CD4-positive, alpha-beta T cell (primary cell): ENCODE results near the gene ARF6. TPM values are rescaled to one million over a fixed set of nuclear protein-coding genes. Genes with fewer than 3 reads are reported as not detected.
"Not testable (repeated sequence)": the region's sequence is repeated elsewhere in the genome, so short reads cannot be mapped to it uniquely, and the experiment has no call there.

Experiments
- ATAC-seq: fragments of 200-7000 bp; cut with Tn5 transposase; one replicate; pipeline ENCODE4 v1.10.0; 2022; ENCODE audit warnings: mild to moderate bottlenecking; ENCODE audit not compliant: poor library complexity
- CTCF ChIA-PET: fragments of 350-600 bp; sonication (Branson Sonifier 250); formaldehyde crosslinking; loops from one replicate; lab custom pipeline; 2021; ENCODE audit warnings: antibody characterized with exemption, inconsistent platforms; lab: Charles Lee
- POLR2A ChIA-PET: fragments of 350-600 bp; sonication (Branson Sonifier 250); formaldehyde crosslinking; loops from one replicate; lab custom pipeline; 2021; ENCODE audit warnings: antibody characterized with exemption, inconsistent platforms; lab: Charles Lee
- DNase-seq, 14 experiments: peaks; one replicate each; pipeline ENCODE4 v3.0.0-alpha.2; 2013 to 2020; ENCODE audit warnings: mixed read lengths in 2 of 14
- H3K27ac ChIP-seq, 2 donors: one replicate each; pipeline versions ENCODE4 v1.5.1 to v1.7.0; 2013; ENCODE audit warnings: low read length in 2 of 2, low read depth in 1 of 2, mild to moderate bottlenecking in 1 of 2
- H3K27me3 ChIP-seq, 2 experiments: 1 replicate in 1 of 2; 2 replicates in 1 of 2; pipeline versions ENCODE4 v1.6.1 to v1.7.0; 2013; ENCODE audit warnings: low read length in 2 of 2, control low read depth in 1 of 2, mild to moderate bottlenecking in 1 of 2, moderate library complexity in 1 of 2; ENCODE audit not compliant: insufficient read depth in 2 of 2, control insufficient read depth in 1 of 2
- H3K36me3 ChIP-seq: one replicate; pipeline ENCODE4 v1.6.1; 2013; ENCODE audit warnings: low read length, control low read depth; ENCODE audit not compliant: insufficient read depth
- H3K4me1 ChIP-seq: one replicate; pipeline ENCODE4 v1.6.1; 2013; ENCODE audit warnings: low read length, control low read depth; ENCODE audit not compliant: insufficient read depth
- H3K4me3 ChIP-seq: one replicate; pipeline ENCODE4 v1.5.1; 2013; ENCODE audit warnings: mild to moderate bottlenecking, low read length, moderate library complexity
- H3K9me3 ChIP-seq, 2 experiments: 1 replicate in 1 of 2; 2 replicates in 1 of 2; pipeline versions ENCODE4 v1.6.1 to v1.7.0; 2013; ENCODE audit warnings: low read length in 2 of 2, mild to moderate bottlenecking in 2 of 2, control low read depth in 1 of 2, moderate library complexity in 1 of 2; ENCODE audit not compliant: control insufficient read depth in 1 of 2, insufficient read depth in 1 of 2
- H3K27ac Mint-ChIP-seq: one replicate; pipeline ENCODE4 v1.8.0; 2020; ENCODE audit warnings: mixed read lengths
- H3K27me3 Mint-ChIP-seq: one replicate; pipeline ENCODE4 v1.8.0; 2021; ENCODE audit warnings: mixed read lengths
- H3K36me3 Mint-ChIP-seq: one replicate; pipeline ENCODE4 v1.8.0; 2021; ENCODE audit warnings: low read depth, mixed read lengths
- H3K4me1 Mint-ChIP-seq: one replicate; pipeline ENCODE4 v1.8.0; 2021; ENCODE audit warnings: low read depth, mixed read lengths
- H3K4me3 Mint-ChIP-seq: one replicate; pipeline ENCODE4 v1.8.0; 2020; ENCODE audit warnings: mild to moderate bottlenecking, mixed read lengths
- H3K9me3 Mint-ChIP-seq: one replicate; pipeline ENCODE4 v1.8.0; 2020; ENCODE audit warnings: mixed read lengths
- CTCF ChIP-seq: fragments of 200-600 bp; IDR thresholded peaks from one replicate; pipeline ENCODE4 v1.8.0; 2022; ENCODE audit warnings: antibody characterized with exemption, mild to moderate bottlenecking
- intact Hi-C, 2 experiments: fragments of 100-400 bp; cut with DNase I in 1 of 2; cut with micrococcal nuclease in 1 of 2; formaldehyde crosslinking; loops; one replicate each; pipeline versions ENCODE4 v1.15.1 to v1.9.0; 2023 to 2025; cut with DNase I, micrococcal nuclease
- total RNA-seq, 174 experiments: library from RNA in 2 of 174; stranded (reverse) in 2 of 174; gene quantifications; one replicate each; pipeline ENCODE4 v1.2.3 and lab custom pipeline; 2021 to 2026

The ARF6 gene
- total RNA-seq, 2 experiments from 2014 or later: 67.2 to 69.7 TPM

GRCh38 chr14:49867831-49868719, 24.8 kb upstream of the ARF6 start:
- ATAC-seq (peak; percentile 89), DNase-seq (peak; percentile 96 to 99 (median 98))
- Histone ChIP-seq H3K27ac (peak overlapping the region; percentile 93), H3K9me3 (no peaks in the 10 kb centered on the region), H3K36me3 (no peaks in the 10 kb centered on the region), H3K4me1 (peaks cover 36% of the 10 kb centered on the region), H3K4me3 (peak overlapping the region; percentile 63), H3K27me3 (no peaks in the 10 kb centered on the region)
- H3K9me3 Mint-ChIP-seq: no peaks in the 10 kb centered on the region
- peak overlapping the region; percentile 89 for H3K4me3 Mint-ChIP-seq
- ChIA-PET CTCF (interaction anchor here (0.8 to 2.0 kb wide), 8 partner anchors 16 to 244 kb away, joined by 3 to 5 read pairs (median 4); partner anchors contain the start of genes ARF6, DNAAF2, KLHDC2 and NEMF), POLR2A (interaction anchor here (0.5 to 8.7 kb wide), 32 partner anchors 11 to 291 kb away, joined by 3 to 155 read pairs (median 5); partner anchors contain the start of genes ARF6, KLHDC2, MGAT2 and NEMF)
- peak overlapping the region; percentile 89 for H3K27ac Mint-ChIP-seq
- H3K36me3 Mint-ChIP-seq: peaks cover 3% of the 10 kb centered on the region
- no peak for TF ChIP-seq CTCF
- no peaks in the 10 kb centered on the region for H3K27me3 Mint-ChIP-seq
- intact Hi-C loops: loop anchor here (1.0 to 10.0 kb wide), 6 partner anchors 24 to 447 kb away; partner anchors contain the start of genes DMAC2L (in 2 of the 2), L2HGDH (in 2 of the 2), ARF6 (in 1 of the 2) and SOS2 (in 1 of the 2)
- peaks cover 14% of the 10 kb centered on the region for H3K4me1 Mint-ChIP-seq

- Histone ChIP-seq H3K4me3 (peak overlapping the region; percentile 50), H3K27me3 (no peaks in the 10 kb centered on the region), H3K9me3 (no peaks in the 10 kb centered on the region), H3K27ac (peak overlapping the region; percentile 63 to 71), H3K36me3 (no peaks in the 10 kb centered on the region), H3K4me1 (peaks cover 30% of the 10 kb centered on the region)
- Mint-ChIP-seq H3K4me3 (peak overlapping the region; percentile 89), H3K4me1 (peaks cover 14% of the 10 kb centered on the region), H3K9me3 (no peaks in the 10 kb centered on the region), H3K36me3 (peaks cover 3% of the 10 kb centered on the region), H3K27me3 (no peaks in the 10 kb centered on the region), H3K27ac (peak overlapping the region; percentile 89)
- CTCF ChIA-PET: interaction anchor here (0.6 to 2.0 kb wide), 6 partner anchors 16 to 236 kb away, joined by 3 to 5 read pairs (median 4); partner anchors contain the start of genes DNAAF2 and NEMF
- intact Hi-C loops: loop anchor here (1.0 to 10.0 kb wide), 6 partner anchors 24 to 446 kb away; partner anchors contain the start of genes DMAC2L (in 2 of the 2), L2HGDH (in 2 of the 2), ARF6 (in 1 of the 2) and SOS2 (in 1 of the 2)
- no peak for DNase-seq
- POLR2A ChIA-PET: interaction anchor here (0.5 to 8.7 kb wide), 28 partner anchors 10 to 290 kb away, joined by 3 to 155 read pairs (median 6); partner anchors contain the start of genes ARF6, KLHDC2, MGAT2 and NEMF
- TF ChIP-seq CTCF: no peak
- ATAC-seq: no peak
These were observed 24.2 kb upstream of the ARF6 start for GRCh38 chr14:49868720-49869114.

GRCh38 chr14:49870908-49871307, 22.0 kb upstream of the ARF6 start:
- Mint-ChIP-seq H3K27ac (no peak overlapping the region), H3K9me3 (no peaks in the 10 kb centered on the region), H3K36me3 (peaks cover 3% of the 10 kb centered on the region), H3K27me3 (no peaks in the 10 kb centered on the region), H3K4me3 (no peak overlapping the region), H3K4me1 (peaks cover 14% of the 10 kb centered on the region)
- intact Hi-C loops: no loop called here
- POLR2A ChIA-PET: interaction anchor here (0.8 kb wide), 2 partner anchors 9 to 21 kb away, joined by 3 read pairs; no protein-coding TSS in a partner anchor
- Histone ChIP-seq H3K27me3 (no peaks in the 10 kb centered on the region), H3K9me3 (no peaks in the 10 kb centered on the region), H3K36me3 (no peaks in the 10 kb centered on the region), H3K27ac (no peak overlapping the region), H3K4me3 (no peak overlapping the region), H3K4me1 (peaks cover 12% of the 10 kb centered on the region)
- no peak for TF ChIP-seq CTCF
- no peak for ATAC-seq
- DNase-seq: no peak
- CTCF ChIA-PET: interaction anchor here (1.0 kb wide), 1 partner anchor 9 kb away, joined by 3 read pairs; no protein-coding TSS in a partner anchor

GRCh38 chr14:49873548-49873947, 19.3 kb upstream of the ARF6 start:
- POLR2A ChIA-PET: interaction anchor here (0.6 to 1.5 kb wide), 3 partner anchors 11 to 911 kb away, joined by 3 to 7 read pairs (median 3); no protein-coding TSS in a partner anchor
- ATAC-seq, H3K4me1 Mint-ChIP-seq: not testable (repeated sequence)

More at GRCh38 chr14:49873548-49873947, 19.3 kb upstream of the ARF6 start:
- H3K4me3 ChIP-seq, H3K27me3 Mint-ChIP-seq, H3K36me3 Mint-ChIP-seq, DNase-seq, intact Hi-C loops, H3K27ac ChIP-seq, H3K4me1 ChIP-seq, H3K9me3 ChIP-seq, H3K27ac Mint-ChIP-seq, H3K36me3 ChIP-seq, H3K4me3 Mint-ChIP-seq, H3K9me3 Mint-ChIP-seq, H3K27me3 ChIP-seq: not testable (repeated sequence)
- CTCF ChIA-PET: interaction anchor here (0.8 to 1.2 kb wide), 2 partner anchors 10 to 21 kb away, joined by 3 to 4 read pairs; partner anchors contain the start of gene NEMF
